Coronary artery (tissue), 2 donors: ENCODE data around the gene ERC2.

Experiments
- DNase-seq: peaks from one replicate; pipeline ENCODE4 v3.0.0-alpha.2; 2017; ENCODE audit warnings: low spot score
- H3K27ac ChIP-seq, 2 donors: fragments of 200-600 bp; sonication (generic); one replicate each; pipeline ENCODE4 v1.5.1; 2016 to 2019
- H3K4me3 ChIP-seq: fragments of 200-600 bp; sonication (generic); 2 replicates; pipeline ENCODE4 v1.5.1; 2016; ENCODE audit warnings: mild to moderate bottlenecking, moderate library complexity
- TF ChIP-seq, protein P1 (sequence below): fragments of 200-600 bp; sonication (generic); IDR thresholded peaks from one replicate; pipeline ENCODE4 v1.5.1; 2019; ENCODE audit warnings: antibody characterized with exemption

Gene ERC2

GRCh38 chr3:56484122-56484521, 15.9 kb upstream of the ERC2 start:
- DNase-seq, result no peak
- no peak overlapping the region for H3K27ac ChIP-seq
- TF ChIP-seq, protein P1, sequence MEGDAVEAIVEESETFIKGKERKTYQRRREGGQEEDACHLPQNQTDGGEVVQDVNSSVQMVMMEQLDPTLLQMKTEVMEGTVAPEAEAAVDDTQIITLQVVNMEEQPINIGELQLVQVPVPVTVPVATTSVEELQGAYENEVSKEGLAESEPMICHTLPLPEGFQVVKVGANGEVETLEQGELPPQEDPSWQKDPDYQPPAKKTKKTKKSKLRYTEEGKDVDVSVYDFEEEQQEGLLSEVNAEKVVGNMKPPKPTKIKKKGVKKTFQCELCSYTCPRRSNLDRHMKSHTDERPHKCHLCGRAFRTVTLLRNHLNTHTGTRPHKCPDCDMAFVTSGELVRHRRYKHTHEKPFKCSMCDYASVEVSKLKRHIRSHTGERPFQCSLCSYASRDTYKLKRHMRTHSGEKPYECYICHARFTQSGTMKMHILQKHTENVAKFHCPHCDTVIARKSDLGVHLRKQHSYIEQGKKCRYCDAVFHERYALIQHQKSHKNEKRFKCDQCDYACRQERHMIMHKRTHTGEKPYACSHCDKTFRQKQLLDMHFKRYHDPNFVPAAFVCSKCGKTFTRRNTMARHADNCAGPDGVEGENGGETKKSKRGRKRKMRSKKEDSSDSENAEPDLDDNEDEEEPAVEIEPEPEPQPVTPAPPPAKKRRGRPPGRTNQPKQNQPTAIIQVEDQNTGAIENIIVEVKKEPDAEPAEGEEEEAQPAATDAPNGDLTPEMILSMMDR, result no peak
- no peak overlapping the region for H3K4me3 ChIP-seq

DNA sequence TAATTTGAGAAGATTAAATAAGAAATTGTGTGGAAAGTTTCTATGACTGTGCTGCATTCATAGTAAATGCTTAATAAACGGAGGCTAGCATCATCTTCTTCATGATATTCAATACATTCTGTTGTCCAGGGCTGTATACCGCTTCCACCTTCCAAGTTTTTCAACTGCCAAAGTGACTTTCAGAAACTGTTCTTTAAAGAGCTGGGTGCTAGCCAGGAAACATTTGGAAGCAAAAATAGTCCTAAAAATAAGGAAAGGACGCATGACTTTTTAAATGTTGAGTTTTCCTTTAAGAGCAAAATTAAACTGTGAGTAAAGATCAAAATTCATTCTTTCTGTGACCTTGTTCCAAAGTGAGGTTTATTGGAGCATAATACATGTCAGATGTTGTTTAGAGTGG, 9.4 kb upstream of the ERC2 start:
- DNase-seq, result no peak
- TF ChIP-seq, protein P1, result no peak
- Histone ChIP-seq H3K4me3 (no peak overlapping the region), H3K27ac (no peak overlapping the region)

- H3K27ac ChIP-seq, result no peak overlapping the region
- TF ChIP-seq, protein P1, result no peak
- DNase-seq, result no peak
- H3K4me3 ChIP-seq, result no peak overlapping the region
Observed at GRCh38 chr3:56476771-56477170, 8.5 kb upstream of the ERC2 start.

DNA sequence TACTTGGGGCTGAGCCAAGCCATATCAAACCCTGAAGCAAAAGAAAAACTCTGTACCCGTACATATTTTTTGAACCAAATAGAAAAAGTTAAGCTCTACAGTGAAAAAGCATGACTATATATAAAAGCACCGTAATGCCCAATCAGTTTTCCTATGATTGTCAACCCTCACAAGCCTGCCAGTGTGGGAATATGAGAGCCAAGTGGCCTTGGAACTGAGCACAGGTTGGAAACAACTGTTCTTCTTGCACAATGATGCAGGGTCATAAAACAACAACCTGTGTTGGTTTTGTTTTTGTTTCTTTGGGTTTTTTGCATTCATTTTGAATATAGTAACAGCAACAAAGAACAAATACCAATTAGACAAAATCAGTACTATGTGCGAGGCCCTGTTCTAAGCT, 3.5 kb upstream of the ERC2 start:
- TF ChIP-seq, protein P1, result no peak
- Histone ChIP-seq H3K27ac (no peak overlapping the region), H3K4me3 (no peak overlapping the region)
- no peak for DNase-seq

DNA sequence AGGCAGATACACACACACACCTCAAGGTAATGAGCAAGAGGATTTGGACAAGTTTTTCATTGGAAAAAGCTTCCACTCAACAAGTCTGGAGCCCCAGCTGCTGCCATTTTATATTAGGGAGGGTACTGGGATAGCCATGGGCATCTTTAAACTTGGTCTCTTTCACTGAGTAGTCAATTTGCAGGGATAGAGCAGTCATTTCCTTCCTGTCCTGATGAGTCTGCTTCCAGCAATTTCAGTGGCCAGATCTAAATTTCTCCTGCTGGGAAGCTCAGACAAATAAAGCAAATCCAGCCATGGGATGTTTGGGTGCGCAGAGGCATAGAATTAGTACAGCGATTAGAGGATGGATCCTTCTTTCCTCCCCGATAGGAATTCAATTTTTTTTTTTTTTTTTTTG, 874 bp upstream of the ERC2 start:
- Histone ChIP-seq H3K27ac (no peak overlapping the region), H3K4me3 (no peak overlapping the region)
- TF ChIP-seq, protein P1, result no peak
- no peak for DNase-seq

DNA sequence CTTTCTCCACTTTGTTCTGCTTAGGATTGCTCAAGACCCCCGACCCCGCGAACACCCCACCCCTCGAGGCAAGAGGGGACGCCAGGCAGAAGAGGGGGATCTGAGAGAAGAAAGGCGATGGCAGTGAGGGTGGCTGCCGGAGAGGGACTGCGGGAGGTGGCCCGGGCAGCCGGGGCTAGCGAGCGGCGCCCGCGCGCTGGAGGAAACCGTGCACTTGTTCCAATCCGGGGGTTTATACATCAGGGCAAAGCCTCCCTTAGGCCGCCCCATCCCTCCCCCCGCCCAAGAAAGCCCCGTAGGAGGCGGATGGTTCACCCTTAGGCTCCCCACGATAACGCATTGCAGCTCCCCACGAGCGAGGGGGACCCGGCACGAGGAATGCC, 475 bp downstream of the ERC2 start:
- no peak for DNase-seq

GRCh38 chr3:56467108-56467507, 1.2 kb downstream of the ERC2 start:
- TF ChIP-seq, protein P1, result no peak
- no peak for DNase-seq
- peak overlapping the region; percentile 71 for H3K4me3 ChIP-seq
- H3K27ac ChIP-seq, result no peak overlapping the region

More for the DNA sequence above, 475 bp downstream of the ERC2 start:
- TF ChIP-seq, protein P1, result no peak
- H3K4me3 ChIP-seq, result peak overlapping the region; percentile 71
- no peak overlapping the region for H3K27ac ChIP-seq
